Measurements from ENCODE around the gene TRIM50.
A peak's percentile ranks its signal among the peaks of the same experiment; 100 is the strongest.
"Not testable (repeated sequence)": the region's sequence is repeated elsewhere in the genome, so short reads cannot be mapped to it uniquely, and the experiment has no call there.

TRIM50 gene

DNA sequence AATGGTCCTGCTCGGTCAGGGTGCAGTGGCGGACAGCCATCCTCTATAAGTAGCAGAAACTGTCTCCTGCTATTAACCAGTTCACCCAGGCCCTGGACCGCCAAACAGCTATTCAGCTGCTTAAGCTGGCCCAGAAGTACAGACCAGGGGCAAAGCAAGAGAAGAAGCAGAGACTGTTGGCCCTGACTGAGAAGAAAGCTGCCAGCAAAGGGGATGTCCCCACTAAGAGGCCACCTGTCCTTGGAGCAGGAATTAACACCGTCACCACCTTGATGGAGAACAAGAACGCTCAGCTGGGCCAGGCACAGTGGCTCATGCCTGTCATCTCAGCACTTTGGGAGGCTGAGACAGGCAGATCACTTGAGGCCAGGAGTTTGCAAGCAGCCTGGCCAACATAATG lies 13.6 kb downstream of the TRIM50 start:
- DNase-seq: no peak

DNA sequence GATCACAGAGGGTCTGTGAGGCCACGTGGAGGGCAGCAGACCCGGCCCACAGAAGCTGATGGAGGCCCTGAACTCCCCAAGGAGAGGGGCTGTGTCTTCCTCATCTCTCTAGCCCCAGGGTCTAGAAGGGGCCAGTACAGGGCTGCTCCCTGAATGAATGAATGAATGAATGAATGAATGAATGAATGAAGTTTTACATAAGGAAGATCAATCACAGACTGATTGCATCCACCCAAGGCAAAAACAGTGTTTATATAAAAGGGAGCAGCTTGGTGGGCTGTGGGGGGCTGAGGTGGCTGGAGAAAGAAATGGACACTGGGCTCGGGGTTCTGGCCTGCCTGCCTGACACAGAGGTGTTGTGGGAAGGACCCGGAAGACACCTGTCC lies 14.4 kb downstream of the TRIM50 start:
- DNase-seq: no peak

GRCh38 chr7:73312831-73313520 lies 14.9 kb downstream of the TRIM50 start:
- DNase-seq: no peak

- not testable (repeated sequence) for DNase-seq
Observed at GRCh38 chr7:73311421-73311820, 16.5 kb downstream of the TRIM50 start.

- DNase-seq: peak in 53 of 56 donors; percentile 10 to 87 (median 67)
Observed at GRCh38 chr7:73308665-73309214, 19.1 kb downstream of the TRIM50 start, which contains the start of gene NSUN5. TSS of gene NSUN5 (minus strand) at chr7:73308826. CDS start at chr7:73308790, 36 bp downstream.

- no peak for DNase-seq
Observed at GRCh38 chr7:73308074-73308664, 19.7 kb downstream of the TRIM50 start.

- DNase-seq: no peak
Observed at GRCh38 chr7:73307436-73307835, 20.4 kb downstream of the TRIM50 start.

DNA sequence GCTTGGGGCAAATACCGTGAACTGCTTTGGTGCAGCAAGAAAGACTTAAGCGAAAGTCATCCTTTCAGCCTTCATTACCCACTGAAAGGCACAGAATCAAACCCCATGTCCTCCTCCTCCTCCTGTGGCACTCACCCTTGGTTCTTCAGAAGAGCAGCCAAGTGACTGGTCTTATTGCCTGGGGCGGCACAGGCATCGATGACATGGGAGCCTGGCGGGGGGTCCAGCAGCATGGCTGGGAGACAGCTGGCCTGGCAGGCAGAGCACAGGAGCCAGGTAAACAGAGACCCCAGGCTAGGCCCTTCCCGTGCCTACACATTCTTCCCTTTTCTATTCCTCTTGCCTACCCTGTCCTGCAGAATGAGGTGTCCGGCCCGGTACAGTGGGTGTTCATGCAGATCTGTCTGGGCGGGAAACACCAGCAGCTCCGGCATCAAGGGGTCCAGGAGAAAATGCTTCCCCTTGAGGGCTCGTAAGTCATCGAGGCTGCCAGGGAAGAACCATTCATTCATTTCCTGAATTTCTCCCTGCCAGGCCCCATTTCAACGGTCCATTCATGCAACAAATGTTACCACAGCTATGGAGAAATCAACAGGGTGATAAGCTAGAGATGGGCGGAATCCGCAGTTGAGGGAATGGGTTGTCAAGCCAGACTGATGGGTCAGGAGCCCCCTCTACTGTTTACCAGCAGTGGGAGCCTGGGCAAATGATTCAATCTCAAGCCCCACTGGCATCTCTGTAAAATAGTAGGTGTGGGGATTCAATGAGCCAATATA lies 23.1 kb downstream of the TRIM50 start:
- DNase-seq: not testable (repeated sequence)

DNA sequence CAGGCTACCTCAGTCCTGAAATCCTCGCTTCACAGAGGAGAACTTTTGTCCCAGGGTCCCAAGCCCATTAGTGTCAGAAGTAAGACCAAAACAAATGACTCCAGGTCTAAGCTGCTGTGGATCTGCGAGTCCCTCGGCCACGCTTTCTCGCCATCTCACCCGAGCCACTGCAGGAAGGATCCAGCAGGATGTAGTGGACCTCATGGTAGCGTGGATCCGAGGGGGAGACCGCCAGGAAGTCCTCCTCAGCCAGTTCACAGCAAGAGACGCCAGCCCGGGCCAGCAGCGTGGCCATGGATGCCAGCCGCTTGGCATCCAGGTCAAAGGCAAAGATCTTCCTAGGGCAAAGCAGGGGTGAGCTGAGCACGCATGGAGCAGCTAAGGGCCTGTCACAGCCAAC lies 23.8 kb downstream of the TRIM50 start:
- no peak for DNase-seq

GRCh38 chr7:73303546-73303945 lies 24.3 kb downstream of the TRIM50 start:
- no peak for DNase-seq

GRCh38 chr7:73302846-73303245 lies 25.0 kb downstream of the TRIM50 start:
- DNase-seq: not testable (repeated sequence)

GRCh38 chr7:73301108-73301507 lies 26.8 kb downstream of the TRIM50 start:
- not testable (repeated sequence) for DNase-seq

DNA sequence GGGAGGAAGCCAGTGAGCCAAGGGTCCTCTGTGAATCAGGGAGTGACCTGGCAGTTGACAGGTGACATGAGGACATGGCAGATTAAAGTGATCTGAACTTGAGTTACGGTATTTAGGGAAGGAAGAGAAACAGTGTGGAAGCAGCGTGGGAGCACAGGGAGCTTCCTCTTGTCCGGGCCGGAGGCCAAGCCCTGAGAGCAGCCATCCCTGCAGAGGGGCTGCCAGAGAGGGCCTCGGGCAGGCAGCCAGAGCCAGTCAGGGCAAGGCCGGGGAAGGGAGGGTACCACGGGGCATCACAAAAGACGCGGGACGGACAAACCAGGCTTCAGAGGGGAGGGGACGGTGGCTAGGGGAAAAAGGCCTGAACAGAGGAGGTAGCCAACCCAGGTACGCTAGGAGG lies 28.1 kb downstream of the TRIM50 start:
- peak in 1 of 56 donors; percentile 2 for DNase-seq

DNA sequence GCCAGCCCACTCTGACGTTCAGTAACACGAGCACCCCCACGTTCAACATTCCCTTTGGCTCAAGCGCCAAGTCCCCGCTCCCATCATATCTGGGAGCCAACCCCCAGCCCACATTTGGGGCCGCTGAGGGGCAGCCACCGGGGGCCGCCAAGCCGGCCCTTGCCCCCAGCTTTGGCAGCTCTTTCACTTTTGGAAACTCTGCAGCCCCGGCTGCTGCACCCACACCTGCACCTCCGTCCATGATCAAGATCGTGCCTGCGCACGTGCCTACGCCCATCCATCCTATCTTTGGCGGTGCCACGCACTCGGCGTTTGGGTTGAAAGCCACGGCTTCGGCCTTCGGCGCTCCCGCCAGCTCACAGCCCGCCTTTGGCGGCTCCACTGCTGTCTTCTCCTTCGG lies 30.2 kb downstream of the TRIM50 start:
- not testable (repeated sequence) for DNase-seq

DNA sequence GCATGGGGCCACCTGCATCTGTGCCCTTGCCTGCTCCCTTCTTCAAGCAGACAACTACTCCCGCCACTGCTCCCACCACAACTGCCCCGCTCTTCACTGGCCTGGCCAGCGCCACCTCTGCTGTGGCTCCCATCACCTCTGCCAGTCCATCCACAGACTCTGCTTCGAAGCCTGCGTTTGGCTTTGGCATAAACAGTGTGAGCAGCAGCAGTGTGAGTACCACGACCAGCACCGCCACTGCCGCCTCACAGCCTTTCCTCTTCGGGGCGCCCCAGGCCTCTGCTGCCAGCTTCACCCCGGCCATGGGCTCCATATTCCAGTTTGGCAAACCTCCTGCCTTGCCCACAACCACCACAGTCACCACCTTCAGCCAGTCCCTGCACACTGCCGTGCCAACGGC lies 30.6 kb downstream of the TRIM50 start:
- DNase-seq: not testable (repeated sequence)

DNA sequence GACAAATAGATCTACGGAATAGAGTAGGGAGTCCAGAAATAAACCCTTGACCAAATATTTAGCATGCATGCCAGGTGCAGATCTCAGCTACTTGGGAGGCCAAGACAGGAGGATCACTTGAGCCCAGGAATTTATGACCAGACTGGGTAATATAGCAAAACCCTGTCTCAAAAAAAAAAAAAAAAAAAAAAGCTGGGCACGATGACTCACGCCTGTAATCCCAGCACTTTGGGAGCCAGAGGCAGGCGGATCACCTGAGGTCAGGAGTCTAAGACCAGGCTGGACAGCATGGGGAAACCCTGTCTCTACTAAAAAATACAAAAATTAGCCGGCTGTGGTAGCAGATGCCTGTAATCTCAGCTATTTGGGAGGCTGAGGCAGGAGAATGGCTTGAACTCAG lies 50.7 kb downstream of the TRIM50 start:
- DNase-seq: not testable (repeated sequence)

- not testable (repeated sequence) for DNase-seq
Observed at GRCh38 chr7:73267813-73268212, 60.1 kb downstream of the TRIM50 start.

DNA sequence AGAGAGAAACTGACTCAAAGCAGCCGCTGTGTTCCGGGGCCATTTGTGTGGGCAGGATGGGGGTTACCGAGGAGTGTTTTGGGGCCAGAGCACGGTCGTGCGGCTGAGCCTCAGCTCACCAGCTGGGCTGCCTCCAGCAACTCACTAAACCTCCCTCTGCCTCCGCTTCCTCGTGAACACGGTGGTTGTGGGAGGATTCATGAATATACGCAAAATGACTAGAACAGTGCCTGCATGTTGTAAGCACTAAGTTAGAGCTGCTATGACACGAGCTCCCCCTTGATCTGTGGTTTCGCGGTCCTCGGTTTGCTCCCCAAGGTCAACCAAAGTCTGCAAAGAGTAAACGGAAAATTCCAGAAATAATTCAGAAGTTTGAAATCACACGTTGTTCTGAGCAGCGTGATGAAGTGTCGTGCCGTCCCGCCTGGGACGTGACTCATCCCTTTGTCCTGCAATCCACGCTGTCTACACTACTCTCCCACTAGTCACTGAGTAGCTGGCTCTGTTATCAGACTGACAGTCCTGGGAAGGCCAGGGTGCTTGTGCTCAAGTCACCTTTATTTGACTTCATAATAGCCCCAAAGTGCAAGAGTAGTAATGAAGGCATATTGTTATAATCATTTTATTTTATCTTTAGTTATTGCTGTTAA lies 61.0 kb downstream of the TRIM50 start:
- not testable (repeated sequence) for DNase-seq

Data from nucleus accumbens (tissue), 56 donors.